Measurements from ENCODE around the gene CRYAB. TPM values are rescaled to one million over a fixed set of nuclear protein-coding genes. Genes with fewer than 3 reads are reported as not detected.

CRYAB gene
- total and polyA plus RNA-seq, 2 donors (not counting 1 experiment from before 2014, with no cell fraction given): not detected

- DNase-seq: peak; percentile 99
- Histone ChIP-seq H3K4me1 (ENCODE audit: control insufficient read depth in 2 of 2, insufficient read depth in 2 of 2, low read length in 2 of 2) (peaks cover 12 to 14% of the 10 kb centered on the region in 2 donors), H3K4me3 (ENCODE audit: control extremely low read depth in 1 of 5, extremely low read depth in 1 of 5, insufficient read depth in 1 of 5, low read depth in 2 of 5, low read length in 4 of 5) (peak within 1 kb of the TSS; percentile 58 to 93 (median 75)), H4K20me1 (ENCODE audit: control insufficient read depth, insufficient read depth, low read length, poor library complexity, severe bottlenecking) (no peaks in the 10 kb centered on the region), H3K27me3 (replicated peaks in 1 of 4; ENCODE audit: control extremely low read depth in 1 of 4, control insufficient read depth in 3 of 4, insufficient read depth in 4 of 4, low read length in 3 of 4) (no peaks in the 10 kb centered on the region), H3K9ac (ENCODE audit: low read length) (peak within 1 kb of the TSS; percentile 80), H2AFZ (ENCODE audit: insufficient read depth, low read depth, low read length, poor library complexity, severe bottlenecking) (peak within 1 kb of the TSS; percentile 82), H3K27ac (ENCODE audit: low read length in 2 of 2) (peak within 1 kb of the TSS; percentile 88 to 97), H3K79me2 (ENCODE audit: control insufficient read depth, insufficient read depth, low read length) (no peaks in the 10 kb centered on the region), H3K9me3 (ENCODE audit: control extremely low read depth in 1 of 3, control insufficient read depth in 2 of 3, insufficient read depth in 1 of 3, low read length in 2 of 3) (no peaks in the 10 kb centered on the region), H3K36me3 (replicated peaks in 1 of 2; ENCODE audit: control extremely low read depth in 1 of 2, control insufficient read depth in 1 of 2, extremely low read depth in 1 of 2, insufficient read depth in 2 of 2, low read length in 1 of 2) (peaks cover 2 to 4% of the 10 kb centered on the region in 2 experiments), H3K4me2 (replicated peaks; ENCODE audit: low read depth, low read length, poor library complexity, severe bottlenecking) (peak within 1 kb of the TSS; percentile 81)
- Mint-ChIP-seq H3K4me1 (peaks cover 16% of the 10 kb centered on the region), H3K4me3 (peak within 1 kb of the TSS; percentile 94), H3K27ac (peak within 1 kb of the TSS; percentile 98), H3K9me3 (ENCODE audit: insufficient read depth) (peaks cover 4% of the 10 kb centered on the region), H3K27me3 (no peaks in the 10 kb centered on the region)
- TF ChIP-seq CTCF (IDR thresholded peaks at IDR 0.05) (peak; percentile 99), EZH2 (IDR thresholded peaks at IDR 0.05; ENCODE audit: borderline replicate concordance, insufficient read depth, low read depth, low read length, poor library complexity, severe bottlenecking) (no peak)
- ChIA-PET POLR2A (interaction anchor here (0.6 to 1.5 kb wide), 2 partner anchors 9 to 48 kb away, joined by 4 to 10 read pairs; no protein-coding TSS in a partner anchor), CTCF (interaction anchor here (1.0 to 1.6 kb wide), 3 partner anchors 52 to 275 kb away, joined by 3 to 6 read pairs (median 3); no protein-coding TSS in a partner anchor)
- WGBS (ENCODE audit: insufficient coverage): 1% methylated on average over 48 of the region's 55 CpGs
- intact Hi-C loops (cut with micrococcal nuclease): loop anchor here (1.0 to 5.0 kb wide), 11 partner anchors 8 to 1433 kb away; partner anchors contain the start of genes ALG9, DLAT, NKAPD1 and PIH1D2
- ATAC-seq (ENCODE audit: low read depth): peak; percentile 90
Observed at GRCh38 chr11:111878849-111879636, 32.5 kb downstream of the CRYAB start, which contains the start of the genes CFAP68 and FDXACB1. TSS of gene CFAP68 (plus strand) at chr11:111879541. CDS start at chr11:111879561, 20 bp downstream. TSS of gene FDXACB1 (minus strand) at chr11:111879165. CDS start at chr11:111879132, 33 bp downstream.
